OCI-LY7 (cell line): Measurements from ENCODE around the gene SIK2.

Experiments
- CTCF ChIP-seq: fragments of 200-600 bp; sonication (generic); conservative IDR thresholded peaks from 2 replicates; pipeline ENCODE4 v1.5.1; 2014; ENCODE audit warnings: mild to moderate bottlenecking, antibody characterized with exemption, low read length, moderate library complexity, mixed read lengths
- EZH2phosphoT487 ChIP-seq: fragments of 200-600 bp; sonication (generic); IDR thresholded peaks from 2 replicates; pipeline ENCODE4 v1.6.1; 2018; ENCODE audit warnings: low read depth, borderline replicate concordance, mild to moderate bottlenecking, mixed run types, antibody characterized with exemption, low read length, moderate library complexity, mixed read lengths

- TF ChIP-seq CTCF (no peak), EZH2phosphoT487 (no peak)
Measured at GRCh38 chr11:111571829-111572501, 30.3 kb upstream of the SIK2 start.
